ENCODE results near the gene PABPN1.

The PABPN1 gene

DNA sequence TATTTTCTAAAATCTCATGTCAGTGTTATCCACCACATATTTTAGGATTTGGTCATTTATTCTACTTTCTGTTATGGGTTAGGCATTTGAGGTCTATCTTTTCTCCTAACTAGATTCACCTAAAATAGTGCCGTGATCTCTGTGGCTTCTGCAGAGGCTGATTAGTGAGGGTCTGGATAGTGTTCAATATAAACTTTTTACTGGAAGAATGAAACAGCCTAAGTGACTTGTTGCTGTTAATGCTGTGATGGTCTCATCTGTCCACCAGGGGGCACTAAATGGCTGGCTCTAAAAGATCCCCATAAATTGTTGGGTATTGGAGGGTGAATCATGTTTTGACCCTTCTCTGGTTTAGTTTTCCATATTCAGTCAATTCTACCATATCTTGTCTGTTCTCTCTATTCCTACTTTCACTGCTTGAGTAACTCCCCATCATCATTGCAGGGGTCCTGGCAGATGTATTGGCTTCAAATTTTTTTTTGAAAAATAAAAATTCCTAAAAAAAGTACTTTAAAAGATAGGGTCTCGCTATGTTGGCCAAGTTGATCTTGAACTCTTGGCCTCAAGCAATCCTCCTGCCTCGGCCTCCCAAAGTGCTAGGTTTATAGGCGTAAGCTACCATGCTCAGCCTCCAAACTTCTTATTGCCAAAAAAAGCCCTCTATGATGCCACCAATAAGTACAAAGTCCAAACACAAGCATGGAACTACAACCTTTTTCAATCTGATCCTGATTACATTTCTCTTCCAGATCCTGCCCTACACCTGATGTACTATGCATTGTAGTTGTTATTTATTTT lies 6.9 kb downstream of the PABPN1 start:
- peak; percentile 32 for DNase-seq

DNA sequence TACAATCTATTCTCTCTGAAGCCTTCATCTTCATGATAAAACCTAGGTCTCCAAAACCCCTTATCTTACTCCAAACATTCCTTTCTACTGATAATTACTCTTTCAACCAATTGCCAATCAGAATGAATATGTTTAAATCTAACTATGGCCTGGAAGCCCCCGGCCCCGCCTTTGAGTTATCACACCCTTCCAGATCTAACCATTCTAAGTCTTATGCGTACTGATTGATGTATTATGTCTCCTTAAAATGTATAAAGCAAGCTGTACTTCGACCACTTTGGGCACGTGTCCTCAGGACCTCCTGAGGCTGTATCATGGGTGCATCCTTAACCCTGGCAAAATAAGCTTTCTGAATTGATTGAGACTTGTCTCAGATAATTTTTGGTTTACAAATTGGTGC lies 14.4 kb downstream of the PABPN1 start:
- no peak for DNase-seq

DNA sequence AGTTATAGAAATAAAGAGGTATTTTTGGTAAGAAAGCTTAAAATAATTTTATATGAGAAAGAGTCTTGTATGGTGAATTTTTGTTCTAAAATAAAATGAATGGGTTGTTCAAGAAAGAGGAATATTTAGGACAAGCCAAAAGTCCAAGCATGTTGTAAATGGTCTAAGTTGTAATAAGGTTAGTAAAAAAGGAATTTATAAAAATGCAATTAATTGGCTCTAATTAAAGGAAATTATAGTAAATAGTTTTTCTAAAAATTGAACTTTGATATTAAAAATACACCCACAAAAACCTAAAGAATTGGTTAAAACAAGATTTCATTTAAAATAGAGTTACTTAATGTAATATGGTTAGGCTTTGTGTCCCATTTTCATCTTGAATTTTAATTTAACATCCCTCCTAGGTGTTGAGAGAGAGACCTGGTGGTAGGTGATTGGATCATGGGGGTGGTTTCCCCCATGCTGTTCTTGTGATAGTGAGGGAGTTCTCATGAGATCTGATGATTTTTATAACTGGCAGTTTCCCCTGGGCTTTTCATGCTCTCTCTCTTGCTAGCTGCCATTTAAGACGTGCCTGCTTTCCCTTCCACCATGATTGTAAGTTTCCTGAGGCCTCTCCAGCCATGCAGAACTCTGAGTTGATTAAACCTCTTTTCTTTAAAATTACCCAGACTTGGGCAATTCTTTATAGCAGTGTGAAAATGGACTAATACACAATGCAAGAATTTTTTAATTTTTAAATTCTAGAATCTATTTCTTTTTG lies 18.4 kb downstream of the PABPN1 start:
- no peak for DNase-seq

DNA sequence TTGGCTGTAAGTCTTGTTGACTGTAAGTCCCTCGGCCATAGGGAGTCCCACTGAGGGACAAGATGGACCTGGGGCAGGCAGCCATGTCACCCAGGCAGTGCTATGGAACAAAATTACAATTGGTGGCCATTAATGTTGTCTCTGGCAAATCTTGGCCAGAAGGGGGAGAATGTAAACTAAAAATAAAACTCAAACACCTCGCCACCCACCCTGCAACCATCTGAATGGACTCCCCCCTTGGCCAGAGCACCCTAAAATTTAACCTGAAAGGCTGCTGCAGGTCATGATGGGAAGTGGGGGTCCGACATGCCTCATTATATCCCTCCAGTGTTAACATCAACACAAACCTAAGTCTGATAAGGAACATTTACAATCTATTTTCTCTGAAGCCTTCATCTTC lies 23.2 kb downstream of the PABPN1 start:
- DNase-seq, result no peak

DNA sequence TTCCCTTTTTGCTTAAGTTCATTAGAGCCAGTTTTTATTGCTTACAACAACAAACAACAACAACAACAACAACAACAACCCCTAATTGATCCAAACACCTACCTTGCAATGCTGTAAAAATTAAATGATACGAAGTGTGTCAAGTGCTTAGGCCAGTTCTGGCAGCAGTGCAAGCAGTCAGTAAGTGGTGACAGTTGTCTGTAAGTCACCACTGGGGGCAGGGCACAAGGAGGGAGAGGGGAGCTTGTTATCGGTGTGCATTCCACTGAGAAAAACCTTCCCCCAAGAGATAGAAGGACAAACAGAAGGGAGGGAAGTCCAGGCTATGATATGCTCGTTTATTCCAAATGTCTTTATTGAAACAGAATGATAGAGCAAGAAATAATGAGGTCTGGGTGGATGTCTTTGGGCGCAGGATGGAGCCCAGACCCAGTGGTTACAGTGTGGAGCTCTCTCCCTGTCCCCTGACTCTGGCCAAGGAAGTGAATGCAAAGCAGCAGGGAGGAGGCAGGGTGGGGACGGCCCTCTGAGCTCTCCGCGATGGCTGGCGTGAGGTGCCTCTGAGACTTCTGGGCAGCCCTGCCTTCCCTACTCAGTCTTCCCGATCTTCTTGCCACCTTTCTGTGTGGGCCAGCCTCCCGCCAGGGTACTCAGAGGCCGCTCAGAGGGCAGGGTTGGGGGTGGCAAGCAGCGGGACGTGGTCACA lies 24.9 kb downstream of the PABPN1 start:
- DNase-seq, result no peak

DNA sequence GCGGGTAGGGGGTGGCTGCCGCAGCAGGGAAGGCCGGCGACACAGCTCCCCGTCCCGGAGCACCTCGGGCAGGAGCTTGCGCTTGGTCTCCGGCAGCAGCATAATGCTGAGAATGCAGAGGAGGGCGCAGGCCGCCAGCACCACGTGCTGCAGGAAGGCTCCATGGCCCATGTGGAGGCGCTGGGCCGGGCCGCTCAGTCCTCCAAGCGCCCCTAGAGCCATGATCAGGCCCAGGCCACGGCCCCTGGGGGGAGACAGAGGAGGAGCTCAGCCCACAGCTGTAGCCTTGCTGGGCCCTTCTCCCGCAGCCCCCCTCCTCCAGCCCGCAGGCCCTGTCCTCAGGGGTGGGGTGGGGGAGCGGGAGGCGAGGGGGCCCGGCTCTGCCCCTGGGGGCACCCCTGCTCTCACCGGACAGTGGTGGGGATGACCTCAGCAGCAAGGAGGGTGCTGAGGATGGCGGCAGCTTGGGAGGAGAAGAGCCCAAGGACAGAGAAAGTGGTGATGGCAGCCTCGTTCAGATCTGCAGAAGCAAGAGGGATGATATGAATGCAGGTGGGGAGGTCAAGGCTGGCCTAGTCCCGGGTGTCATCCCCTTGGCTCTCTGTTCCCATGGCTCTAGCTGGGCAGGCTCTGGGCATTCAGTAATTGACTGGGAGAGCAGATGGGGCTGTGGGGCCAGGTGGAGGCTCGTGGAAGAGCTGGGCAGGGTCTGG lies 25.6 kb downstream of the PABPN1 start:
- DNase-seq, result no peak

DNA sequence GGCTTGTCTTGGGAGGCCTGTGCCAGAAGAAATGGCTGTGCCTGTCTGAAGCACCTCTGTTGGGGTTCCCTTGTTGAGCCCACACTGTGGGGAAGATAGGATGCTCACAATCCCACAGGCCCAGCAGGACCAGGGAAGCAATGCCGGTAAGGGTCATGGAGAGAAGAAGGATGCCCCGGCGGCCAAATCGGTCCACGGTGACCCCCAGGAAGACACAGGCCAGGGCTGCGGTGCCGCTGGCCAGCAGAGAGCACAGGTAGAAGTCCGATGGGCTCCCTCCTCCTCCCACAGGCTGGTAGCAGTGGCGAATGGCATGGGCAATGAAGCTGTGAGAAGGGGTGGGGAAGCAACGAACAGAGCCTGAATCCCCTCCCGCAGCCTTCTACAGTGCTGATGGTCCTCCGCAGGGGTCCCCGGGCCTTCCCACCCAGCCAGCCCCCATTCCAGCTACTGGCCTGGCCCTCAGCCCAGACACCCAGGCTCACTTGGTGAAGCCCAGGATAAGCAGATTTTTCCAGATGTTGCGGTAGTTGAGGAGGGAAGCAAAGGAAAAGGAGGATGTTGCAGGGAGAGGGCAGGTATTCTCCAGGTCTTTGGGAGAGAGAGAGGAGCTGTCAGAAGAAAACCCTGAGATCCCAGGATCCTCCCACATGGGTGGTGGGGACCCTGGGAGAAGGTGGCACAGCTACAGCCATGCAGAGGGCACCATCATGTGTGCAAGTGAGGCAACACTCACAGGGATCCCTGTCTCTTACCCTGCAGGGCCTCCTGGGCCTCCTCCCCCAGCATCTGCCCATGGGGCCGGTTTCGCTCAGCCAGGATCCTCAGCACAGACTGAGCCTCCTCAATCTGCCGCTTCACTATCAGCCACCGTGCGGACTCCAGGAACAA lies 26.4 kb downstream of the PABPN1 start:
- no peak for DNase-seq

DNA sequence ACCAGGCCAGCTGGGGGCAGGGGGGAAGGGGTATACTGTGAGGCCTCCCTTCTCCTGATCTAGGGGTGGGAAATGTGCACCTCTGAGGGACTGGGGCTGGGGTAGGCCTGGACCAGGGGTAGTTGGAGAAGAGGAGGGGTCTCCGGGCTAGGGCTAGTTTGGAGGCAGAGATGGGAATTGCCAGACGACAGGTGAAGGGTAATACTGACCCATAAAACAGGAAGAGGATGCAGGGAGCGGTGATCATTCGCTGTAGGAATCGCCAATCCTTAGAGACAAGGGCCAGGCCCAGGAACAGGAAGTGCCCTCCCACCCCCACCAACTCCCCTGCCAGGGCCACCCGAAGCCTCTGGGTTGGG lies 27.0 kb downstream of the PABPN1 start:
- no peak for DNase-seq

DNA sequence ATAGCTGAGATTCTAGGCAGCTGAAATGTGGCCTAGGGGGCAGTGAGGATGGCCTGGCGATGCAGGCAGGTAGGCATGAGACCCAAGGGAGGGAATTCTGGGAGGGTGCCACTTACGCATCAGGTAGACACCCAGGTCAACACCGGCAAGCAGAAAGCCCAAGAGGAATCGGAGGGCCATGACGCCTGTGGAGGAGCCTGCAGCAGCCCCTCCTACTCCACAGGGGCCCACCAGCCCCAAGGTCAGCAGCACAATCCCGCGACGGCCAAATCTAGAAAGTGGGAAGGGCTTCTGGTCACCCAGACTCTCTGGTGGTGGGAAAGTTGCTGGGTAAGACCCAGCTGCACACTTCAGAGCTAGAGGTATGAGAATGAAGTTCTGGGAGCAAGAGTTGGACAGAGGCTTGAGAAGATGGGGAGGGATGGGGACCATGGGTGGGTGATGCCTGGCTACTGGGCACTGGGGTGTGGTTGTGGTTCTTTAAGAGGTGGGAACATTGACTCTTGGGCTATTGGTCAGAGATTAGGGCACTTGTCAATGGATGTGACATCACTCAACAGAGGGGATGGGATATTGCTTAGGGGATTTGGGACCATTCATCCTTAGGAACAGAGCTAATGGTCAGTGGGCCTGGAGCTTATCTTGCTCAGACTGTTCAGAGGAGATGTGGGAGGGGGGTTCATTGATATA lies 28.0 kb downstream of the PABPN1 start:
- DNase-seq, result no peak

DNA sequence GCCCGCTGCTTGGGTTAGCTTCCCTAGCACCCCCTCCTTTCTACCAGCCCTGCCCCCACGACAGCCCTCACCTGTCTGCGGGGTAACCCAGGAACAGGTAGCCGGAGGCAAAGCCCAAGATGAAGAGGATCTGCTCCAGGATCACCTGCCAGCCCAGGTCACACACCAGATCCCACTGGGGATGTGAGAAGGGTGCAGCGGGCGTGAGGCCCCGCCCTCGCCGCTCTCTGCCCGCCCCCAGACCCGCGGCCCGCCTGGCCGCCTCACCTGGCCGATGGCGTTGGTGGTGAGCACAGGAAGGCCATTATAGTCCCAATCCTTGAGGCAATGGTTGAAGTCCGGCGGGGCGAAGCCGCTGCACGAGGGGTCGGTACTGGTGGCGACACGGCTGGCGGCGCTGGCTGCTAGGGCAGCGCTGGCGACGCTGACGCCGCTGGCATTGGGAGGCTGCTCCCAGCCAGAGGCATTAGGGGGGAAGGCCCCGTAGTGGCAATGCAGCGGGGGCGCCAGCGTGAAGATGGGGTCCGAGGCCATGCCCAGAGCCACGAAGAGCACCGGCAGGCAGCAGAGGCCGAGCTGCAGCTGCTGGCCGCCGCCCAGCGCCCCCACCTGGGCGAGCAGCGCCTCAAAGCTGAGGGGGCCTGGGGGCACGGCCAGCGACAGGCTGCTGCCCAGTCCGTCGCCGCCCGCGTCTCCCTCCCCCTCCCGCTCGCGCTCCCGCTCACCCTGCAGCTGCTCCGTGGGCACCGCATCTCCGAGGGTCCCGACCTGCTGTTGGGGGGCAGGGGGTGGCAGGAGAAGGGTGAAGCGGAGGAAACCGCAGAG lies 30.6 kb downstream of the PABPN1 start:
- no peak for DNase-seq

DNA sequence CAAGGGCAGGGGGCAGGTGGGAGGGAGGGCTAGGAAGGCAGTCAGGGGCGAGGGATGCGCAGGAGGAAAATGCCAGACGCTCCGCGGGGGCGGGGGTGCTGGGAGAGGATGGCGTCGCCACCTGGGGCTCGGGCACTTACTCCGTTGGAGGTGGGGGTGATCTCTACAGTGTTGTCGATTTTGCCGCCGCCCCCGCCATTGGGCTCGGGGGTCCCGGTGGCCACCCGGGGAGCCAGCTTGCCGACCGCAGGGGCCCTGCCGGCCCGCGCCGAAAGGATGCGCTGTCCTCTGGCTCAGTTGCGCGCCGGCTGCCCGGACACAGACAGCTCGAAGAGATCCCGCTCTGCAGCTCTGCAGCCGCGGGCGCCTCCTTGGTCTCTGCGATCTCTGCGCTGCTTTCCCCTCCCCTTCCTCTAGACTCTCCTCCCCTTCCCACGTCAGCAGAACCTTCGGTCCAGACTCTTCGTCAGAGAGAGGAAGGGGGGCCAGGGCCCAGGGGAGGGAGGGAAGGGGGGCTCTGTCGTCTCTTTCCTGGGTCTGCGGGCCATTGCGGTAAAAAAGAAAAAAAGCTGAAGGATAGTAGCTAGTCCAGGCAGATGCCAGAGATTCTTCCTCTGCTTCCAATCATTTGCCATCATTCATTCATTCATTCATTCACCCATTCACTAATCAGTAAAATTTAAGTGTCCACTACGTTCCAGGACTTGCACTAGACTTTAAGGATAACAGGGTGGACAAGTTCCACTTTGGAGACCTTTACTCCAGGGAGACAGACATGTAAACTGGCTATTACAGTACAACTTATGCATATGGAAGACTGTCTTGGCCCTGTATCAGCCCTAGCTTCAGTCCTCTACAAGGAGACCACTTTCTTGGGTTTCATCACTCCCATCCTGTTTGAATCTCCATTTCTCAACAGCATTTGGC lies 31.5 kb downstream of the PABPN1 start, which contains the start of gene SLC22A17:
Gene SLC22A17 (minus strand): TSS at position 382 of the 927 bp plus-strand sequence.
- no peak for DNase-seq

DNA sequence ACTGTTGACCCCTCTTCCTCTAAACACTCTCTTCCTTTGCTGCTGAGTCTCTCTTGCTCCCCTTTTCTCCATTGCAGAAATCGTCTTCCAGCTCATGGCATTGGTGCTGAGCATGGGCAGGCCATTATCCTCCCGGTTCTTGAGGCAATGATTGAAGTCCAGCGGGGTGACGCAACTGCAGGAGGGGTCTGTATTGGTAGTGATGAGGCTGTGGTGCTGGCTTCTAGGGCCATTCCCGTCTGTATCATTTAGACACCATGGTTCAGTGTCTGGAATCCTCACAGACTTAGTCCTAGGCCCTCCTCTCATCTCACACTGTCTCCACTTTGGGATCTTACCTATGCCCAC lies 32.1 kb downstream of the PABPN1 start:
- no peak for DNase-seq

DNA sequence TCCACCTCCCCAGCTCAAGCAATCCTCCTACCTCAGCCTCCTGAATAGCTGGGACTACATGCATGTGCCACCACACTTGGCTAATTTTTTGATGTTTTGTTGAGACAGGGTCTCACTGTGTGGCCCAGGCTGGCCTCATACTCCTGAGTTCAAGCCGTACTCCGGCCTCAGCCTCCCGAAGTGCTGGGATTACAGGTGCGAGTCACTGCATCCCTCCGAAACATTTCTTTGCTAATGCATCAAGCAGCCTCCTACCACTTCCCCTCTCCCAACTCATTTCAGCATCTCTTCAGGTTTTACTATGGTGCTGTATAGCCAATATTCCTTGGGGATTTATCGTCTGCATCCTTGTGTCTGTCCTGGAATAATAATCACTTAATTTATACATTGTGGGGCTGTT lies 33.7 kb downstream of the PABPN1 start:
- DNase-seq, result no peak

DNA sequence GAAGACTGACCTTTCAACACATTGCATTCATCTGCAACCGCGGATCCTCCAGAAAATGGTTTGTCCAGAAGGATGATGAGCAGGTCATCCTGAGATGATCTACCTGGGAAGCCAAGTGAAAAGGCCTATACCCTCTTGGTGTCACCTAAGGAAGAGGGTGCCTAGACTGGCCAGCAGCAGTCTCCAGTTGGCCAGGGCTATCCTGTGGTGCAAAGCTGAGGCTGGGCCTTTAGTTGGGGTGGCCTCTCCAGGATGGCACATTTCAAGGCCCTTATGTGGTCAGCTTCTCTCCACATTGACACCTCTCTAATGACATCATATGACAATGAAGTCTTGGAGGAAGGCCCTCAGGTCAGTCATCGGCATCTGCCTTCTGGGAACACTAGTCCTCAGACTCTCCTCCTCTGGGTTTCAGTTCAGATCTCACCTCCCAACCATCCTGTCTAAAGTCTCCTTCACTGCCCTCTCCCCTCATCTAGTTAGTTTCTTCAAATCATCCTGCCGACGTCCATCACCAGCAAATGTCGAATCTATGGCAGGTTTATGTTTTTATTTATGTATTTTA lies 34.7 kb downstream of the PABPN1 start:
- no peak for DNase-seq

DNA sequence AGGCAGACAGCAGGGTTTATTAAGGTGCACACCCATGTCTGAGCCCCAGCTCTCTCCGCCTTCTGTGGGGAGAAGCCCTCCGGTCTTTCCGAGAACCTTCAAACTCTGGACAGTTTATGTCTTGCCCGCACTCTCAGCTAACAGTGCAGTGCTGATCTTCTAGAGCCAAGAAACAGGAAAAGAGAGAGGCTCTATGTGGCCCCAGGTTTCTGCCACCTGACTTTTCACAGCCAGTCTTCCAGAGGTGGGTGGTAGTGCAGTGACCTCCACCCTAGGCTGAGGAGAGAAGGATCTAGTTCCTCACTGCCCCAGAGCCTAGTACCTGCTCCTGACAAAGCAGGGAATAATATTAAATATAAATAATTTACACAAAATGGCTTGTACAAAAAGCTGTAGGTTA lies 35.4 kb downstream of the PABPN1 start:
- no peak for DNase-seq

DNA sequence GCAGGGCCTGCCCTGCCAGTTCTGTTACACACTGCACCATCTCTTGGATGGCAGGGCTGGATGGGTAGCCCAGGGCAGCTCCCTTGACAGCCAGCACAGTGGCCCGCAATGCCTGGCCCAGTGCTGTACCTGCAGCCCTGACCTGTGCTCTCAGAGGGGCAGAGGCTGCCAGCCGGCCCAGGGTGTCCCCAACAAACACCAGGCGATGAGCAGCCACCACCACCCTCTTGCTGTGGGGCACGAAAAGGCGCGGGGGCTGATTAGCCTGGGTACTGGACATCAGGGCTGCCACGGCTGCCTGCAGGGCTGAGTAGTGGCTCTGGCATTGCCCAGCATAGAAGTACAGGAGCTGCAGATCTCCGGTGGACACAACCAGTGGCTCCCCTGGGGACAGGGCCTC lies 36.0 kb downstream of the PABPN1 start:
- DNase-seq, result no peak

DNA sequence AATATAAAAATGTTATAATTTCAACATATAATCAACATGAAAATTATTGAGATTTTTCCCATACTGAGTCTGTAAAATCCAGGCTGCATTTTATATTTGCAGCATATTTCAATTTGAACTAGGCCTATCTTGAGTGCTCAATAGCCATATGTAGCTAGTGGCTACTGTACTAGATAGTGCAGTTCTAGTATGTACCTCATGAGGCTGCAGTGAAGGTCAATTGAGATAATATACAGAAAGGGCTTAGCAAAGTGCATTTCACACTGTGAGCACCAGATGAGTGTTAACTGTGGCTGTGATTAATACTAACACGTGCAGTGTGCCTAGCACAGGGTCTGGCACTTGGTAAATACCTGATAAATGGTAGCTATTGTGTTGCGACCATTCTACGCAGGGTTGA lies 36.8 kb downstream of the PABPN1 start:
- DNase-seq, result no peak

DNA sequence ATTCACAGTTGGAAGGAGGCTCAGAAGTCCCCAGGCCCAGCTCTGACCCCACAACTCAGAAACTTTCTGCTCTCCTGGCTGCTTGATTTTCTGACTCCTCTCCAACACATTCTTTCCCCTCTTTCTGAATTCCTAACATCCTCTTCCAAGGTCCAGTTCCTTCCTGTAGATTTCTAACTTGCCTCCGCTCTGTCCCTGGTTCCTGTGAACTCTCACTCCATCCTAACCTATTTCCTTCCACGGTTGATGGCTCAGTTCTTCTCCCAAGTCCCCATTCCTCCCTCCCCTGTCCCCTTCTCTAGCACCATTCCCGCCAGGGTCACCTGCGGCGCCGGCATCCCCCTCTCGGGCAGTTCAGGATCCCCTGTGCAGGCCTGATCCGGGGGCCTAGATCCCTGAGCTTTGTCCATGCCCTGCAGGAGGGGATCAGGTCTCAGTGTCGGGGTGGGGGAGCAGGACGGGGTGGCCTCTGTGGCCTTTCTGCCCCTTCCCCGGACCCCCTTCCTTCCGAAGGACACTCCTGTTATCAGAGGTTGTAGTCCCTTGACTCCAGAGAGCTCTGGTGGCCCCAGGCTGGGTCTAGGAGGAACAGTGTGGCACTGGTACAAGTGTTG lies 37.4 kb downstream of the PABPN1 start:
- no peak for DNase-seq

DNA sequence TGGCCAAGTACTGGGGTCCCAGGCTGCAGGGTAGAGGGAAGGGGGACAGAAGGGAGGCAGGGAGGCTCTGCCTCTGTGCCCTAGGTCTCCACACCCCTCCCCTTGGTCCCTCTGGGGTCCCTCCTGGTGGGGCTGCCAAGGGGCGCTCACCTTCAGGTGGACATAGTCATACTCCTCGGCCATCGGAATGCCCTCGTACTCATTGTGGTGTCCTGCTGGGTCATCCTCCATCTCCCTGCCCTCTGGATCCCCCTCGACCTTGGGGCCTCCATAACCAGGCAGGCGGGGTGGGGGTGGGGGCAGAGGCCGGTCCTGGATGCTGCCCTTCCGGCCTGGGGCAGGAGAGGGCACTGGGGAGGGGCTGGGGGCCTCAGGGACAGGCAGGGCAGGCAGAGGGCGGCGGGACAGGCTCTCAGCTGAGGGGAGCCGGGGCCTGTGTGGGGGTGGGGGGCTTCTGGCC lies 37.9 kb downstream of the PABPN1 start:
- DNase-seq, result no peak
